HL-60 (cell line): ENCODE measurements around the gene DNMT1.
A peak's percentile ranks its signal among the peaks of the same experiment; 100 is the strongest.

Experiments
- DNase-seq, 2 experiments: peaks; one replicate each; pipeline ENCODE4 v3.0.0-alpha.2; 2010 to 2020; ENCODE audit warnings: low read depth in 1 of 2, low spot score in 1 of 2
- H3K27ac ChIP-seq: fragments of 250-450 bp; sonication (Bioruptor Pico); replicated peaks from 2 replicates; pipeline ENCODE4 v1.5.1; 2020; ENCODE audit warnings: mild to moderate bottlenecking, moderate library complexity
- H3K27me3 ChIP-seq: fragments of 250-450 bp; sonication (Bioruptor Pico); 2 replicates; pipeline ENCODE4 v1.5.1; 2021; ENCODE audit warnings: mild to moderate bottlenecking, moderate library complexity; ENCODE audit not compliant: insufficient read depth, poor library complexity, severe bottlenecking
- H3K4me3 ChIP-seq: replicated peaks from 2 replicates; pipeline ENCODE4 v1.5.1; 2011; ENCODE audit warnings: mild to moderate bottlenecking, control low read depth, low read length; ENCODE audit not compliant: insufficient read depth
- CTCF ChIP-seq: IDR thresholded peaks from one replicate; pipeline ENCODE4 v1.5.1; 2011; ENCODE audit warnings: low read length, control low read depth, inconsistent platforms; ENCODE audit not compliant: insufficient read depth
- GABPA ChIP-seq: IDR thresholded peaks from 2 replicates; pipeline ENCODE4 v1.6.1; 2012; ENCODE audit warnings: low read depth
- POLR2AphosphoS5 ChIP-seq: IDR thresholded peaks from 2 replicates; pipeline ENCODE4 v1.6.1; 2012; ENCODE audit warnings: low read depth
- REST ChIP-seq: IDR thresholded peaks from 2 replicates; pipeline ENCODE4 v1.6.1; 2012; ENCODE audit warnings: low read depth; ENCODE audit not compliant: insufficient replicate concordance
- SPI1 ChIP-seq: IDR thresholded peaks from 2 replicates; pipeline ENCODE4 v1.6.1; 2012; ENCODE audit warnings: low read depth, mild to moderate bottlenecking, borderline replicate concordance

DNMT1 gene

GRCh38 chr19:10104130-10104513 is 90.6 kb downstream of the DNMT1 start:
- TF ChIP-seq REST (no peak), SPI1 (no peak), POLR2AphosphoS5 (no peak), GABPA (no peak), CTCF (no peak)
- no peaks in the 10 kb centered on the region for H3K27me3 ChIP-seq
- H3K4me3 ChIP-seq, result no peak overlapping the region
- no peak for DNase-seq
- peak overlapping the region; percentile 95 for H3K27ac ChIP-seq

- H3K27ac ChIP-seq, result peak overlapping the region; percentile 95
- DNase-seq, result peak in 1 of 2 experiments; percentile 83
- no peak overlapping the region for H3K4me3 ChIP-seq
- TF ChIP-seq POLR2AphosphoS5 (peak; percentile 64; the same call in 1 of the 2 replicates), SPI1 (peak; percentile 44; the same call in 1 of the 2 replicates), REST (no peak)
- H3K27me3 ChIP-seq, result no peaks in the 10 kb centered on the region
Observed at GRCh38 chr19:10102787-10103236, 91.9 kb downstream of the DNMT1 start.

GRCh38 chr19:10100163-10100785 is 94.5 kb downstream of the DNMT1 start:
- no peak overlapping the region for H3K4me3 ChIP-seq
- DNase-seq, result no peak
- H3K27ac ChIP-seq, result no peak overlapping the region
- no peaks in the 10 kb centered on the region for H3K27me3 ChIP-seq
- TF ChIP-seq POLR2AphosphoS5, result no peak
- TF ChIP-seq SPI1, result no peak
- no peak for TF ChIP-seq REST
- TF ChIP-seq GABPA, result no peak
- TF ChIP-seq CTCF, result no peak
